CD1c-positive myeloid dendritic cell (primary cell): Measurements from ENCODE around the gene MON1B.
"Not testable (repeated sequence)": the region's sequence is repeated elsewhere in the genome, so short reads cannot be mapped to it uniquely, and the experiment has no call there.

Experiments used
- DNase-seq: peaks from one replicate; pipeline ENCODE4 v3.0.0-alpha.2; 2016; ENCODE audit errors: extremely low spot score

The MON1B gene

DNA sequence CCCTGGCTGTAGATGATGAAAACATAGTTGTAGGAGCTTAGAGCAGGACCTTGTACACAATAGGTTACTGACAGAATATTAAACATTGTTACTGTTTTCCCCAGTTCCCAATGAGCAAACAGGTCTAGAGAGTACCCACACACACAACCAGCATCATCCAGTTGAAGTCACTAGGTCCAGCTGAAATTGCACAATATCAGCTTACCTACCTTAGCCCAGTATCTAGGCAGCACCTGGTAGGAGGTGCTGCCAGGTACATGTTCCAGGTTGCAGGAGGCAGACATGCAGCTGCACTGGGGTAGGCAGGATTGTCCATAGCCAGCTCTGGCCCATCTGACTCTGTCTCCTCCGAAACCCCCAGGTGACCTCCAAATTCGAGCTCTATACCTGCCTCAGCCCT is 6.8 kb downstream of the MON1B start:
- no peak for DNase-seq

DNA sequence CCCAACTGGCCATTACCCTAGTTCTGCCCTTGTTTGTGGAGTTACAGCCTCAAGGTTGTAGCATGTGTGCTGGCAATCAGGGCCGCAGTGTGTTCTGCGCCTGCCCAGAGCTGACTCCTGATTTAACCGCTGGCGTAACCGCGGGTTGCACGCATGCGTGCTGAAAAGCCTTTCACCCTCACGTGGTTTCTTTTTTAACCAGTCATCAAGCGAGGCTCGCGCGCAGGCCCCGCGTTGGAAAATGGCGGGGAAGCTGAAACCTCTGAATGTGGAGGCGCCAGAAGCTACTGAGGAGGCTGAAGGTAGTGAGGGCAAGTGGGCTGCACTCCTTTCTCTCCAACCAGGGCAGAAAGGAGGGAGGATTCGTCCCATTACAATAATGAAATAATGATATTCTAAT is 8.2 kb downstream of the MON1B start, which contains the start of gene SYCE1L:
SYCE1L (plus strand) TSS at position 198 of the 400 bp plus-strand sequence; CDS start at position 242, 44 bp downstream.
- no peak for DNase-seq

DNA sequence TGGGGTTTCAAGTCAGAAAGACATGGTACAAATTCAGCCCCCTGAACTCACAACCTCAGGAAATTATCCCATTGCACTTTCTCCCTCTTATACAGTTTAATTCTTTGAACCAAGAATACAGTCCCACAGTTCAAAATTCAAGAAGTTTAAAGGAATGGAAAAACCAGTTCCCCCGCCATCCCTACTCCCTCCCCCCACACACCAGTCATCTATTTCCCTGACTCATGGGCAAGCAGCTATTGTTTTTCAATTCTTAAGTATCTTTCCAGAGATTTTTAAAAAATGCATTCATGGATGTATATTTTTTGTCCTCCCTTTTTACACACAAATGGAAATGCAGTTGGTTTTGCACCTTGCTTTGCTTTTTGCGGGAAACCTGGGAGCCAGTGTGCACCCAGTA is 15.5 kb downstream of the MON1B start:
- DNase-seq, result no peak

DNA sequence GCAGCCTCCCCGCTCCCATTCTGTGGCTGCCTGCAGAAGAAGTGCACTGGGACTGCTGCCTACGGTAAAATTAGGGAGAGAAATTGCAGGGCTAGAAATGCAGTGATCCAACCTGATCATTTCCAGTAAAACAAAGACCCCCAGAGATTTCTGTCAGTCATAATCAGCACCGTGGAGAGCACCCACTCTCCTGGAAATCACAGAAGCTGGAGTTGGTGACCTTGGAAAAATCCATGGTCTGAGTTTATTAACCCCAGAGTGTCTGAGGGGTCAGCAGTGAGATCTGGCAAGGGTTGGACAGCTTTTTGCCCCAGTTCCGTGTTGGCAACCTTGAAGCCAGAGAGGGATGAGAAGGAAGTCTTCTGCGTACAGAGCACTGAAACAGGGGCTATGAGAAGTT is 16.0 kb downstream of the MON1B start:
- DNase-seq, result no peak

DNA sequence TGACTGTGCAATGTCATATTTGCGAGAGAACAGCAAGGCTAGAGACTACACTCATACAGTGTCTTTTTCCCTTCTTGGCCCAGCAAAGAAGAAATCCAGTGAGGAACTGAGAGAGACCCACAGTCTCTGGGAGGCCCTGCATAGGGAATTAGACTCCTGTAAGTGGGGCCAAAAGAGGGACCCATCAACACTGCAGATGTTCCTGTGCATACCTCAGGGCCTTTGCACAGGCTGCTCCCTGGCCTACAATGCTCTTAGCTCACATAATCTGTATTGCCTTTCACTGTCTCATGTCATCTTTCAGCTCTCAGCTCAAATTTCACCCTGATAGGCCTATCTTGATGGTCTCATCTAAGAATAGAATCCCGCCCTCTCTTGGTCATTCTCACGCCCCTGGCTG is 17.4 kb downstream of the MON1B start:
- no peak for DNase-seq

DNA sequence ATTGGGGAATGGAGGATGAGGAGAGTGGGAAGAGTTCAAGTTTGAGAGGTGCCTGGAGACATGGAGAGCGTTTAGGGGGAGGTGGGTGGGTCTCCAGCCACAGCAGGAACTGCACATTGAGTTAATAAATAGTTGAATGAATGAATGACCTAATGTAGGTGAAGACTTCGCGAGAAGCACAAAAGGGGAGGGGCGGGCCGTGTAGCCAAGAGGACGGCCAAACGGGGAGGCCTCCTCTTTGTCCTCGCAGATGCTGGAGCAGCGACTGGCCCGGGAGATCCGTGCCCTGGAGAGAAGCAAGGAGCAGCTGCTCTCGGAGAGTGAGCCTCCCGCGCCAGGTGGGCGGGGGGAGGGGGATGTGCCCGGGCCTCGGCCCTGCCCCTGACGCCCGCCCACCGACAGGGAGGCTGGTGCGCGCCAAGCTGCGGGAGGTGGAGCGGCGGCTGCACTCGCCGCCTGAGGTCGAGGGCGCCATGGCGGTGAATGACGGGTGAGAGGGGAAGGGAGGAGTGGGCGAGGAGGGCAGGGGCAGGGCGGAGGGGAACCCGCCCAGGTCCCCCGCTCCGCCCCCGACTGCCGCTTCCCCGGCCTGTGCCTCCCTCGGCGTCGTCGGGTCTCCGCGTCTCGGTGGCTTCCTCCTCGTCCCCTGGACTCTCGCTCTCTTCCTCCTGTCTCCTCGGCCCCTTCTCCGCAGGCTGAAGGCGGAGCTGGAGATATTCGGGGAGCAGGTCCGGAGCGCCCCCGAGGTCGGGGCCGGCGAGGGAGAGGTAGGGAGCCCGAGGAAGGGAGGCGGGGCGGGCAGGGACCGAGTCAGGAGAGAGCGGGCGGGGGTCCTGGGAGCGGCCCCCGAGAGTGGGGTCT is 21.1 kb downstream of the MON1B start:
- peak; percentile 71 for DNase-seq

DNA sequence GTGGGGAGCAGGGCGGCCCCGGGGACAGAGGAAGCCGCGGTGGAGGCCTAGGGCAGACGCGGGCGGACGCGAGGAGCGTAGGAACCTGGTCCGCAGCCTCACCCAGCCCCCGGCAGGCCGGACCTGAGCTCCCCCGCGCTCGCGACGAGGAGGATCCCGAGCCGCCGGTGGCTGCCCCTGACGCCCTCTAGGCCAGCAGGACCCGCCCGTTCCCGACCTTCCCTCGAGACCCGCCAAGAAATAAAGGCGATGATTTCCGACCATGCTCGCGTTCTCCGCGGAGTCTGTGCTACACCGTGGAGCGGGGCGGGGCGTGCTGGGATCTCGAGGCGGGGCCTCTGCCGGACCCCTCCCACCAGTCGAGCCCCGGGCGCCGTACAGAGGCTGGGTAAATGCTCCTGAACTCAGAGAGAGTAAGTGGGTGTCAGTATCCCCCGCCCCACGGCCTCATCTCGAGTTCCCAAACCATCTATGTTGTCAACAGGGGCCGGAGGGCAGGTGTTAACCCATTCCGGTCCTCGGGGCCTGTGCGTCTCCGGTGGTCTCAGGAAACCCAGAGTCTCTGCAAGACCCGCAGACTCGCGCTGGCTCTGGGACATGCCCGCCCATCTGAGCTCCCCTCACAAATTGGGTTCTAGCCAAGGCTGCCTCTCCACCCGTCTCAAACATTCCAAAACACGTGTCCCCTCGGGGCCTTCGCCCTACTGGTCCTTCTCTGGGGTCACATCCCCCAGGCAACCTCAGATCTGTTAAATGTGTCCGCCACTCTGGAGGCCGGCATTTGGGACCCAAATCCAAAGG is 22.0 kb downstream of the MON1B start:
- peak; percentile 66 for DNase-seq

DNA sequence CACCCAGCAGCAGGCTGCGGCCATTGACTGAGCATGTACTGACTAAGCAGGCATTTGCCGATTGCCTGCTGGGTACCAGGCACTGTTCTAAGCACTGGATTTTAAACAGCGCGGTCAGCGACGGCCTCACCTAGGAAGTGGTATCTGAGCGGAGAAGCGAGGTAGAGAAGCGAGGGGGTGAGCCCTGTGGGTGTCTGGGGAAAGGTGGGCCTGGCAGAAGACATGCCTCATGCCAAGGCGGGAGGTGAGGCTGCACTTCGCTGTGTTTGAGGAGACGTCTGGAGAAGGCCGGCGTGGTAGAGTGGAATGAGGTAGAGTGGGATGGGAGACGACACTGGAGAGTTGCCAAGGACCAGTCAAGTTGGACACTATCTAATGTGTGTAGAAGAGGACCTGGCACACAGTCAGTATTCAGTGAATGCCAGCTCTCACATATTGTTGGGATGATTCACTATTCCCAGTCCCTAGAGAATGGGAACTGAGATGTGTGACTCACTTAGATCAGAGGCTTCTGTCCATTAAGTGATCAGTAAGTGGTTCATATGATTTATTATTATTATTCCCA is 22.6 kb downstream of the MON1B start:
- peak; percentile 73 for DNase-seq

DNA sequence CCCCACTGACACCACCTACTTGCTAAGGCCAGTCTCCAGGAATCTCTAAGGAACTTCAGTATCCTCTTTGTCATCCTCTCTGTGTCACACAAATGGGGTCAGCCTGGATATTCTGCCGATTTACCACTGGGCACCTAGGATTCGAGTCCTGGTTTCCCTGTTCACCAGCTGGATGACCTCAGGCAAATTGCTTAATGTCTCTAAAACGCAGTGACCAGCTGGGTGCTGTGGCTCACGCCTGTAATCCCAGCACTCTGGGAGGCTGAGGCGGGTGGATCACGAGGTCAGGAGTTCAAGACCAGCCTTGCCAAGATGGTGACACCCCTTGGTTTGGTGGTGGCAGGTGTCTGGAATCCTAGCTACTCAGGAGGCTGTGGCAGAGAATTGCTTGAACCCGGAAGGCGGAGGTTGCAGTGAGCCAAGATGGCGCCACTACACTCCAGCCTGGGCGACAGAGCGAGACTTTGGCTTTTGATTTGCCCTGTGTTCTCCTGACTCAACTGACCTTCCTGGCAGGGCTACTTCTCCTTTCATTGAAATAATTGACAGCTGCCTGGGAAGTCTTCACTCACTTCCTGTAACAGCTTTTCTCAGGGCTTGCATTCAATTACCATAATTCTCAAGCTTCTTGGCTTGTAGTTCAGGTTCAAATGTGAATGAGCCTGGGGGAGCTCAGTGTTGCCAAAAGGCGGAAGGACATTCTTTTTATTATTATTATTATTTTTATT is 23.6 kb downstream of the MON1B start:
- peak; percentile 59 for DNase-seq

DNA sequence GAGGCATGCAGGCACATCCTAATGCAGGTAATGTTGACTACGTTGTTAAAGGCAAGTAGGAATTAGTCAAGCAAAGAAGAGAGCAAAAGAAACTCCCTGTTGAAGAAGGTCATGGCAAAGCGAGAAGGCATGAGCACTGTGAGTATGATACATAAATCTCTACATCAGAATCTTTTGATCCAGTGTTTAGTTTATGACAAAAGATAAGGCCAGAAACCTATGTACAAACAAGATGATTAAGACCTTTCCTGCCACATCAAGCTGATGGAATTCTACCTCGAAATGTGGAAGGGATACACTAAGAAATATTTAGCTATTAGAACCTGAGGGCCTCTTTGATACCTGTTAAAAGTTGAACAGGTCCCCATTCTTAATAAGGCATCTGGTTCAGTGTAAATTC is 28.4 kb downstream of the MON1B start:
- no peak for DNase-seq

DNA sequence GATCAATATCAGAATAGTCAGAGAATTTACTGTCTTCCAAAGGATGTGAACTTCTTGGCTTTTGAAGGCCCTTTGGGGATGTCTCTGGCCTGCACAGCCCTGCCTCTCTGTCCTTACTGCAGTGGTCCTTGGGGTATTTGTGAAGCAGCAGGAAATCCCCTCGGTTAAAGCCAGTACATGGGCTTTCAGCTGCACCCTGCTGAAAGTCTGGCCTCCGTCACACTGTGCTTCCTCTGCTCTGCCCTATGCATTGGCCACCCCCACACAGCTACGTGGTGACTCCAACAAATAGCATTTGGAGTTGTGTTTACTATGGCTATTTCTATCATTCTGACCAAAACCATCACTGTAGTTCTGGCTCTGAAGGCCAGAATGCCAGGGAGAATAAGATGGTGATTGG is 29.4 kb downstream of the MON1B start:
- DNase-seq, result no peak

DNA sequence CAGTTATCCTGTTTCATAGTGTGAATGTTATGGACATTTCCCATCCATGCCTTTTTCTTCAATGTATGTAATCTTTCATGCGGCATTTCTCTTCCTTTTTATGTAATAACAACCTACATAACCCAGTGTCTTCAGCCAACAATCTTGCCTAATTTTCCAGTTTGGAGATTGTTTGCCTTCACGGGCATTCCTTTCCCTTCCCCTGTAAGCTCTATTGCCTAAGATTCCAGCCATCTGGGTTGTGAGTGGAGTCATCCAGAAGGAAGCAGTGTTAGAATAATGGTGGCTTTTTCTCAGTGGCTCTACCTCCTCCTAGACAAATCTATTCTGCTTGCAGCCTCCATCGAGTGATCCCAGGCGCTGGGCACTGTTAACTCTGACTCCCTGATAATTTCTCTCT is 30.5 kb downstream of the MON1B start:
- DNase-seq, result no peak

DNA sequence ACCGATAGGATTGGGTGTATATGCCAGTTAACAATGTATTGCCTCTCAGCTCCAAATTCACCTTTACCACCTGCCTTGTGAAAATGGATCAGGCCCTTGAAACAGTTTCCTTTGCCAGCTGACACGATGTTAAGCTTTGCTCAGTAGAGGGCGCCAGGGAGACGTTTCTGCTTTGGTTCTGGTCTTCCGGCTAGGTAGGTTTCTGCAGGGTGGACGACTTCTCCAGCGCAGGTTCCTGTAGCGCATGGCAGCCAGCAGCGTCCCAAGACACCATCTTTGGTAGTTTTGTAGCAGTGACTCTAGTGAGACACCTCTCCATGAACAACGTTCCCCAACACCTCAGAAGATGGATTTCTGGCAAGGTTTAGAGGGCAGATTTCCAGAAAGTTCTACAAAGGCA is 32.2 kb downstream of the MON1B start:
- DNase-seq, result peak; percentile 24

DNA sequence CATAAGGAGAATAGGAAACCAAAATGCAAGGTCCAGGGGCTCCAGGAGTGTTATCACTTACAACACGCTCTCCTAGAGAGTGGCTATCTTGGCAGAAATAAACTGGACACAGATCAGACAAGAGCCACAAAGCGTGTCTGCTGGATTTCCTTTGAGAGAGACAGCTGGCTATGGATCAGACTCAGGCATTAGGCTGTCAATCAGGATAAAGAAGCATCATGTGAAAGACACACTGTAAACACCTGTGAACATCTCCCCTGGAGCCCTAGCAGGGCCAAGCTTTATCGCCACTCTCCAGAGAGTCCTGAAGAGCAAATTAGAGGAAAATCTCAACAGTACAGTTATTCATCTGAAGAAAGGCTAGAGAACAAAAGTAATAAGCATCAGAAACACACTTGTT is 34.2 kb downstream of the MON1B start:
- DNase-seq, result no peak

DNA sequence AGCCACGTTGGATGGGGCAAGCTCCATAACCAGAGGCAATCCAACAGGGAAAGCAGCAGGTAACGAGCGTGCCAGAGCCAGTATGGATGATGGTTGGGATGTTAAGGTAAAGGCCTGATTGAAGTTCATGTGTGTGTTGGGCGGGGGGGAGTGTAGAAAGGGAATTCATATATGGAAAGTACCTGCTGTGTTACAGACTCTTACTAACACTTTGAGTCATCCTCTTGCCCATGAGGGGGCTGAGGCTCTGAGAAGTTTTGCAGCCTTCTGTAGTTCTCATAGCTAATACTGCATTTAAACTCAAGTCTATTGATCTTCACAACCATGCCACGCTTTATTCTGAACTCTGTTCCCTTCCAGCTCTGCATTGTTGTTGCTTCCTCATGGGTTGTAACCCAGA is 36.8 kb downstream of the MON1B start:
- no peak for DNase-seq

DNA sequence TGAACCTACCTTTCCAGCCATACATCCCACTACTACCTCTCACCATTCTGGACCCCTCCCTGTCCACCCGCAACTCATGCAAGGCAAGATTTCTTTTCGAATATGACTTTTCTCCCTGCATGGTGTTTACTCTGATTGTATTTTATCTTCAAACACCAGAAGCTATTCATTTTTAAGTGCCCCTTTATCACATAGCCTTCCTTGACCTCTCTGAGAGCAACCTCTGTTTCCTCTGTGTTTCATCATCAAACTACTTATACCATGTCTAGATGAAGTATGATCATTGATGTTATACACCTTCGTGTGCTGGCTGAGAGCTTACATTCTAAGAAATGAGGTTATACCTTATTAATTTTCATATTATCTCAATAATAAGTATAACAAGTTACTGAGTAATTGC is 40.1 kb downstream of the MON1B start:
- DNase-seq, result no peak

DNA sequence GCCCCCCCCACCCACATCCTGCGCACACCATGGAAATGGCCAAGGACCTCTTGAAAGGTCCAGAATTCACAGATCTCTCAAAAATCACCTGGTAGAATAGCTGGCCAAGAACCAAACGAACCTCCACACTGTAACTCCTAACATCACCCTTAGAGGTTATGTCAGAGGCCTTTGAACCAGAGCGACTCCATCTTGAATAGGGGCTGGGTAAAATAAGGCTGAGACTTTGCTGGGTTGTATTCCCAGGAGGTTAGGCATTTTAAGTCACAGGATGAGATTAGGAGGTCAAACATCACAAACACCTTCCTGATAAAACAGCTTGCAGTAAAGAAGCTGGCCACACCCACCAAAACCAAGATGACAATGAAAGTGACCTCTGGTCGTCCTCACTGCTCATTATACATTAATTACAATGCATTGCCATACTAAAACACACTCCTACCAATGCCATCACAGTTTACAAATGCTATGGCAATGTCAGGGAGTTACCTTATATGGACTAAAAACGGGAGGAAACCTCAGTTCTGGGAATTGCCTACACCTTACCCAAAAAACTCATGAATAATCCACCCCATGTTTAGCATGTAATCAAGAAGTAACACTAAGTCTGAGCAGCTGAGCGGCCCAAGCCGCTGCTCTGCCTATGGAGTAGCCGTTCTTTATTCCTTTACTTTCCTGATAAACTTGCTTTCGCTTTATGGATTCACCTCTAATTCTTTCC is 43.0 kb downstream of the MON1B start:
- DNase-seq, result no peak

DNA sequence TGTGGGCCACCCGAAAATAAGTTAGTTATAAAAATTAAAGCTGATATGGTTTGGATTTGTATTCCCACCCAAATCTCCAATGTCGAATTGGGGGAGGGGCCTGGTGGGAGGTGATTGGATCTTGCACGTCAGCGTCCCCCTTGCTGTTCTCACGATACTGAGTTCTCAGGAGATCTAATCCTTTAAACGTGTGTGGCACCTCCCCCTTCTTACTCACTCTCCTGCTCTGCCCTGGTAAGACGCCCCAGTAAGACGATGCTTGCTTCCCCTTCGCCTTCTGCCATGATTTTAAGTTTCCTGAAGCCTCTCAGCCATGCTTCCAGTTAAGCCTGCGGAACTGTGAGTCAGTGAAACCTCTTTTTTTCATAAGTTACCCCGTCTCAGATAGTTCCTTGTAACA is 43.6 kb downstream of the MON1B start:
- DNase-seq, result peak; percentile 11

DNA sequence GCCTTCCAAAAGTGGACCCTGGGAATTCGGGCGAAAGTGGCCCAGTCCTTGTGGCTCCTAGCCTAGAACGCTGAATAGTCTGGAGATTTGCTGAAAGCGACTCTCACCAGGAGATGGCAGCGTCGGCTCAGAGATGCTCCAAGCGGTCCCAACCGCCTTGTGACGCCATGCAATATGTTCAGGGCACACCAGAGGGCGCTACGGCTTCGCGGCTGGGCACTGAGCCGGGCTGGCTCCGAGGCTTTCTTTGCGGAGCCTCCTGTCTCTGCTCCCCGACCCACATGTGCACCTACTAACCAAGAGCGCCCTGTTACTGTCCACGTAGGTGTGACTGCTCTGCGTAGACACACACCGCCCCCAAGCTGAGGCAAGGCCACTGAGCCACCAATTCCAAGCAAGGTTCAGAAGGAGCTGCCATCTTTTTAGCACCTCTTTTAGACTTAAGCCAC is 45.1 kb downstream of the MON1B start:
- DNase-seq, result peak; percentile 92

DNA sequence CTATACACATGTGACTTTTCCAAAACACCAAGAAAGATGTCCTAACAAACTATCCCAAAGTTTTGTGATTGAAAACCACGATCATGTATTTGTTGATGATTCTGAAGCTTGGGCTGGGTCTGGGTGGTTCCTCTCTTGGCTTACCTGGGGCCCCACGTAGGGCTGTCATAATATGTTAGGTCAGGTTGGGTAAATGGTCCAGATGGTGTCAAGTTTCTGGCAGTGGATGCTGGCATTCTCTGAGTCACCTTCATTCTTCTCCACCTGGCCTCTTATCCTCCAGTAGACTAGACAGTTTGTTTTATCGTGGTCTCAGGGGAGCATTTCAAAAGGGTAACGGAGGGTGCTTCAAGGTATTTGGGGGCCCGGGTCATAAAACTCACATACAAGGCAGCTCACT is 47.6 kb downstream of the MON1B start:
- DNase-seq, result no peak

DNA sequence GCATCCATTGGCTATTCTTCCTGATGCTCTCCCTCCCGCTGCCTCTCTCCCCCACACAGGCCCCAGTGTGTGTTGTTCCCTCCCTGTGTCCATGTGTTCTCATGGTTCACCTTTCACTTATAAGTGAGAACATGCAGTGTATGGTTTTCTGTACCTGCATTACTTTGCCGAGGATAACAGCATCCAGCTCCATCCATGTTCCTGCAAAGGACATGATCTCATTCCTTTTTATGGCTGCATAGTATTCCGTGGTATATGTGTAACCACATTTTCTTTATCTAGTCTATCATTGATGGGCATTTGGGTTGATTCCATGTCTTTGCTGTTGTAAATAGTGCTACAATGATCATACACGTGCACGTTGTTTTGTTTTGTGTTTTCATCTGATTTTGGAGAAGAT is 51.5 kb downstream of the MON1B start:
- DNase-seq, result not testable (repeated sequence)
